ENCODE data around the gene SLC25A13. TPM values are rescaled to one million over a fixed set of nuclear protein-coding genes. Genes with fewer than 3 reads are reported as not detected.

SLC25A13 gene
- total RNA-seq, 4 donors from 2014 or later: 23.5 to 36.6 (median 27.5) TPM

DNA sequence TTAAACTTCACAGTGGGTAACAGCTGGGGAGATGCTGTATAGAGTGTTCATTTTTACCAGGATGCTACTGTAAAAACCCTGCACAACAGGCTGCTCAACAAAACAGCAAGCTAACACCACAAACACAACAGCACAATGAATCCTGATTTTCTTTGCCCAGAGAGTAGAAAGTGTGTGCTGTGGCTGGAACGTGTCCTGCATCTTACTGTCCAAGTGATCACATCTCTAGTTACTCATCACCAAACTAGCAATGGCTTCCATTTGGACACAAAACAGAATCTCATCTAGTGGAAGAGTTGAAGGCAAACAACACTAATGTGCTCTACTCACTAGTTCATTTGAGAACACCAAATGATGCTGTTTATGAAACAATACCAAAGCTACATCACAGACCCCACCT, 121.2 kb downstream of the SLC25A13 start:
- no peak for TF ChIP-seq CTCF (IDR thresholded peaks at IDR 0.05; ENCODE audit: low read depth)

DNA sequence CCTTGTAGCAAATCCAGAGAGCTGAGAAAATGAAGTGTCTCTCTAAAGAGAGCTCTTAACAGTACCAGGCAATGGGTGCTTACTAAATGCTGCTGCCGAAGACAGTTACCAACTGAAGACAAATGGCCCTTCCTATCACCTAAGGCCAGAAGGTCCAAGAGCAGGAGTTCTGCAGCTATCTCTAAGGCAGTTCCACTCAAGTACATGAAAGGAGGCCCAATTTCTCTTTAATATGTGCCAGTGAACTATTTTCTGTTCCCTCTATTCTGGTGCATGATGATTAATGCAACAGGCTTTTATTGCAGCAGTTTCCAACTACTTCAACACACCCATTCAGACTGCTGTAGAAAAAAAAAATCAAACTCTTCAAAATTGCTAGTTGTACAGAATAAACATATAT, 122.5 kb downstream of the SLC25A13 start:
- TF ChIP-seq CTCF (IDR thresholded peaks at IDR 0.05; ENCODE audit: low read depth): no peak

DNA sequence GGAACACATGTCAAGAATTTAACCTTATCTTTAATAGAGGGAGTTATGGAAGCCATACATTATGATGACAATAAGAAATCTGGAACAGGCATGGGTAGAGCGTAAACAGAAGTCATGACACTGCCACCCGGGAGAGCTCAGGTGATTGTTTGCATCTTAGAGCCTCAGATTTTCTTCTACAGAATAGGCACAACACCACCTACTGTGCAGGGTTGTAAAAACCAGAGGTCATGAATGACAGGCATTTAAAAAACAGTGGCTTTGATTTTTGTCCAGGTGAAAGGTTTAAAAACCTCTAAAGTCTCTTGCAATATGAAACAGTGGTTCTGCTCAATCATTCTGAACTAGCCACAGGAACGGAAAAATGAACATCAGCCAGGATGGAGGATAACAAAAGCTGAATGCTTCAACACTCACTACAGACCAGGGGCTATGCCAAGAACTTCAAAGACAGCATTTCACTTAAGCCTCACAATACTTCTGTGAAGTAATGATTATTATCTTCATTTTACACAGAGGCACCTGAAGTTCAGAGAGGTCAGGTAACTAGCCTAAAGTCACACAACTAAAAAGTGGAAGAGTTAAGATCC, 123.8 kb downstream of the SLC25A13 start:
- no peak for TF ChIP-seq CTCF (IDR thresholded peaks at IDR 0.05; ENCODE audit: low read depth)

DNA sequence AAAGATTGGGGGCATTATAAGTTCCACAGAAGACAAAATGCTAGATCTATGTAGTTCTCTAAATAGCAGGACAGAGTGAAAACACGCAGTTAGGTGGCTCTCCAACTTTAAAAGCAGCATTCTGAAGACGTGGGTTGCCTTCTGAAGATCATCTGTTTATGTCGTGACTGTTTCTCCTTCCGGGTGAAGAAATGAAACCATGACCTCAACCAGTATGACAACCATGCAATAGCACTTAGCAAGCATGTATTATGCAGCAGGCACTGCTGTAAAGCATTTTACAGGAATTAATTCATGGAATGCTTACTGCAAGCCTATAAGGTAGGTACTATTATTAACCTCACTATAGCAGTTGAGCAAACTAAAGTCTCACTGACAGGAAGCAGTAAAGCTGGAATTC, 125.2 kb downstream of the SLC25A13 start:
- no peak for TF ChIP-seq CTCF (IDR thresholded peaks at IDR 0.05; ENCODE audit: low read depth)

GRCh38 chr7:96189129-96189820, 132.6 kb downstream of the SLC25A13 start:
- TF ChIP-seq CTCF (IDR thresholded peaks at IDR 0.05; ENCODE audit: low read depth): no peak

DNA sequence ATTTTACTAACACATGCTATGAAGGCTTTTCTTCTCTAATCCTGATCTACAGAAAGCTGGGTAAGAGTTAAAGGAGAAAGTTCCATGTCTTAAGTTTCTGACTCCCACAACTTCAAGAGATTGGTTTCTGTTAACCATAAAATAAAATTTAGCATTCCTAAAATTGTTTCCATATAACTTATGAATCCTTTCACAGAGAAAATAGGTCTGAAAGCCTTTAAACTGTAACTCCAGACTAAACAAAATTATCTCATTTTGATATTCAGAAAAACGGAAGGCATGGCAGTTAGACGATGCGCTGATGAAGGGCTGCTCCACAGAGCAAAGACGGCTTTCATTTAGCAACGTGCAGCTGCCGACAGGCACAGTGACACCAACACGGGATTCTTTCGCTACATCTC, 133.3 kb downstream of the SLC25A13 start:
- TF ChIP-seq CTCF (IDR thresholded peaks at IDR 0.05; ENCODE audit: low read depth): no peak

GRCh38 chr7:96188174-96188581, 133.7 kb downstream of the SLC25A13 start:
- no peak for TF ChIP-seq CTCF (IDR thresholded peaks at IDR 0.05; ENCODE audit: low read depth)

Measured in subcutaneous adipose tissue (tissue), 4 donors.